ENCODE results near the gene SNAPC3. TPM values are rescaled to one million over a fixed set of nuclear protein-coding genes. Genes with fewer than 3 reads are reported as not detected.

Gene SNAPC3
- total and polyA plus RNA-seq, 2 donors (not counting 3 experiments of a cell fraction or from before 2014, with no cell fraction given) = 15.2 to 32.6 TPM

DNA sequence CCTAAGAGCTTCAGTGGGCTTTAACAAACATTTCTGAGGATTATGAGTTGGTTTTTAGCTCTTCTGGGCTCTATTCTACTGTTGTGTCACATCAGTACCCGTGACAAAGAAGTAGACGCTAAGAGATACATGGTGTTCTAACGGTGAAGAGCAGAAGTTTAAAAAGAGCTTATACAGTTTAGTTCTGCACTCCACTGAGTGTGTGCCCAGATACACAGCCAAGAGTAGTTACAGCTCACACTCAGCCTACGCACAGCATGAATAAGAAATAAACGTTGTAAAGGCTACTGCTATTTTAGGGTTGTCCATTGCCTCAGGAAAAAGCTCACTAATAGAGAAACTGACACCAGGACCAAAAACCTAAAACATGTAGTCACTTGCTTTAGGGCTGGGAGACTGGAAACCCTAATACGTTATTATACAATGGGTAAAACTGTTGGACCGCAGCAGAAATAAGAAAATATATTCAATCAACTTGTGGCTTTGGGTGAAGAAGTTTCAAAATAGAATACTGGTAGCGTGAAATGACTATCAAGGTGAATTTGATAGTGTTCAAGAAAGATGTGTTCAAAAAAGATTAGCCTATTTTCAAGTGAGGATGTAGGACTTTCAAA is 53.4 kb downstream of the SNAPC3 start:
- Histone ChIP-seq H3K9ac (replicated peaks; ENCODE audit: extremely low read depth, insufficient read depth, low read length) (no peak overlapping the region), H3K4me3 (replicated peaks in 1 of 3; ENCODE audit: insufficient read depth in 1 of 3, low read depth in 1 of 3, low read length in 3 of 3) (no peak overlapping the region), H3K27ac (ENCODE audit: insufficient read depth, low read depth, low read length) (no peak overlapping the region), H3K9me3 (replicated peaks; ENCODE audit: control insufficient read depth, insufficient read depth, low read length) (no peaks in the 10 kb centered on the region), H3K27me3 (ENCODE audit: control insufficient read depth in 2 of 2, insufficient read depth in 2 of 2, low read length in 2 of 2) (no peaks in the 10 kb centered on the region), H3K79me2 (ENCODE audit: control insufficient read depth, insufficient read depth, low read length) (no peaks in the 10 kb centered on the region), H3K9me1 (replicated peaks; ENCODE audit: control insufficient read depth, extremely low read depth, insufficient read depth, low read length) (peaks cover 3% of the 10 kb centered on the region), H3K4me1 (ENCODE audit: control insufficient read depth, extremely low read depth, insufficient read depth, low read length) (peaks cover 4% of the 10 kb centered on the region), H2AFZ (ENCODE audit: low read depth, low read length) (no peak overlapping the region), H3K4me2 (ENCODE audit: insufficient read depth, low read length) (no peak overlapping the region), H4K20me1 (replicated peaks; ENCODE audit: control insufficient read depth, extremely low read depth, insufficient read depth, low read length) (no peaks in the 10 kb centered on the region), H3K36me3 (ENCODE audit: control insufficient read depth in 2 of 2, extremely low read depth in 1 of 2, insufficient read depth in 2 of 2, low read length in 2 of 2) (peaks cover 3 to 15% of the 10 kb centered on the region in 2 experiments)
- CTCF ChIA-PET = interaction anchor here (1.3 to 2.3 kb wide), 3 partner anchors 9 to 130 kb away, joined by 3 to 5 read pairs (median 3); no protein-coding TSS in a partner anchor
- dilution Hi-C loops (cut with MboI; ENCODE audit: extremely low pct_ligation_motif_present, low sequenced_read_pairs) = no loop called here
- TF ChIP-seq, protein P1, sequence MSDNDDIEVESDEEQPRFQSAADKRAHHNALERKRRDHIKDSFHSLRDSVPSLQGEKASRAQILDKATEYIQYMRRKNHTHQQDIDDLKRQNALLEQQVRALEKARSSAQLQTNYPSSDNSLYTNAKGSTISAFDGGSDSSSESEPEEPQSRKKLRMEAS (IDR thresholded peaks at IDR 0.05; ENCODE audit: insufficient read depth, insufficient read length) = no peak
- TF ChIP-seq, protein P2, sequence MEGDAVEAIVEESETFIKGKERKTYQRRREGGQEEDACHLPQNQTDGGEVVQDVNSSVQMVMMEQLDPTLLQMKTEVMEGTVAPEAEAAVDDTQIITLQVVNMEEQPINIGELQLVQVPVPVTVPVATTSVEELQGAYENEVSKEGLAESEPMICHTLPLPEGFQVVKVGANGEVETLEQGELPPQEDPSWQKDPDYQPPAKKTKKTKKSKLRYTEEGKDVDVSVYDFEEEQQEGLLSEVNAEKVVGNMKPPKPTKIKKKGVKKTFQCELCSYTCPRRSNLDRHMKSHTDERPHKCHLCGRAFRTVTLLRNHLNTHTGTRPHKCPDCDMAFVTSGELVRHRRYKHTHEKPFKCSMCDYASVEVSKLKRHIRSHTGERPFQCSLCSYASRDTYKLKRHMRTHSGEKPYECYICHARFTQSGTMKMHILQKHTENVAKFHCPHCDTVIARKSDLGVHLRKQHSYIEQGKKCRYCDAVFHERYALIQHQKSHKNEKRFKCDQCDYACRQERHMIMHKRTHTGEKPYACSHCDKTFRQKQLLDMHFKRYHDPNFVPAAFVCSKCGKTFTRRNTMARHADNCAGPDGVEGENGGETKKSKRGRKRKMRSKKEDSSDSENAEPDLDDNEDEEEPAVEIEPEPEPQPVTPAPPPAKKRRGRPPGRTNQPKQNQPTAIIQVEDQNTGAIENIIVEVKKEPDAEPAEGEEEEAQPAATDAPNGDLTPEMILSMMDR (IDR thresholded peaks at IDR 0.05; ENCODE audit: extremely low read depth in 1 of 2, insufficient read depth in 1 of 2, low read depth in 1 of 2, low read length in 2 of 2) = no peak
- TF ChIP-seq POLR2A (IDR thresholded peaks at IDR 0.05; ENCODE audit: low read depth, low read length) (no peak), POLR2AphosphoS5 (IDR thresholded peaks at IDR 0.05; ENCODE audit: insufficient read depth, low read depth, low read length) (no peak), EZH2 (IDR thresholded peaks at IDR 0.05; ENCODE audit: borderline replicate concordance, low read depth, low read length, severe bottlenecking) (no peak), MYC (IDR thresholded peaks at IDR 0.05; ENCODE audit: low read depth, low read length) (no peak)
- FAIRE-seq (no peak), DNase-seq (ENCODE audit: low read depth, low spot score) (no peak)
- BruUV-seq (replicated peaks) = no TSS peak
- POLR2A ChIA-PET = no interaction called here
- intact Hi-C loops (cut with micrococcal nuclease) = no loop called here
